ENCODE measurements around the gene COG8.
"Not testable (repeated sequence)": the region's sequence is repeated elsewhere in the genome, so short reads cannot be mapped to it uniquely, and the experiment has no call there.

The COG8 gene

DNA sequence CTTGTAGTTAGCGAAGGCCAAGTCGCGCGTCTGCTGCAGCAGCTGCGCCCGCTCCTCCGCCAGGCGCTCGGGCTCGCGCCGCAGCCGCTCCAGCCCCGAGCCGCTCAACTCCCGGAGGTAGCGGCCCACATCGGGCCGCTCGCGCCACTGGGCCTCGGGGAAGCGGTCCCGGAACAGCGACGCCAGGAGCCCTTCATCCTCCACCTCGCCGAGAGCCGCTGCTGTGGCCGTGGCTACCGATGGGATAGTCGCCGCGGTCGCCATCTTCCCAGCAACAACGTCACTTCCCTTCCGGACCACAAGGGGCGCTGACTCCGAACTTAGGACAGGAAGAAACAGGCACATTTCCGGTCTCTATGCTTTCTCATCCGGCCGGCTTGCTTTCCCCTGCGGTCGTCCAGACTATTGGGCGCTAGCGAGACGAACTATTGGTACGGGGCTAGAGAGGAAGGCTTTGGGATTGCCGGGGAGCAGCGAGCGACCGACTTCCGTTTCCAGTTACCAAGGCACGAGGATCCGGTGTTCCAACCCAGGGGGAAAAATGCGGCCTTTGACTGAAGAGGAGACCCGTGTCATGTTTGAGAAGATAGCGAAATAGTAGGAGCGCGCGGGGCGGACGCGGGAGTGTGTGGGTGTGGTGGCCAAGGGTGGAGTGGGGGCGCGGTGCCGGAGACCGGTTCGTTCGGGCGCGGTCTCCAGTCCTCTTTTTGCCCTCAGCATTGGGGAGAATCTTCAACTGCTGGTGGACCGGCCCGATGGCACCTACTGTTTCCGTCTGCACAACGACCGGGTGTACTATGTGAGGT is at the start of gene COG8, which contains the start of gene NIP7:
COG8 (minus strand) TSS at position 276 of the 806 bp plus-strand sequence; CDS start at position 264, 12 bp downstream.
NIP7 (plus strand) TSS at position 484 of the 806 bp plus-strand sequence; CDS start at position 542, 58 bp downstream.
- in situ Hi-C loops (cut with HindIII; ENCODE audit: low sequenced_read_pairs): loop anchor here (5.0 kb wide), 1 partner anchor 43 kb away; no protein-coding TSS in a partner anchor

GRCh38 chr16:69386596-69386995 is 47.2 kb upstream of the COG8 start:
- in situ Hi-C loops (cut with HindIII; ENCODE audit: low sequenced_read_pairs): no loop called here

DNA sequence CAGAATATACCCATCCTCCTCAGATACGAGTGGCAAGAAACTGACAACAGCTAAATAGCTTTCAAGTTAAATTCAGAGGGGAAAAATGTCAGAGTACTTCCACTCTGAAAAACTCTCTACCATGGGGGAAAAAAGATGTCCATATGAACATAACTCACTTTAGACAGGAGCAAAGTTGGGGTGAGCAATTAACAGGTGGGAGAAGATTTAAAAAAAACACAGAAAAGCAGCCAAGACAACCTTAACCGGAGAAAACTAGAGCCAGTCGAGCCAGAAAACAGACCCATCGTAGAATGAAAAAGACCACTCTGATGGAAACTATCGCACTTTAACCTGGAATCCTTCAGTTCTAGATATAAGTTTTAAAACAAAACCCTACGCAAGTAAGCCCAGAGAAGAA is 45.6 kb upstream of the COG8 start:
- in situ Hi-C loops (cut with HindIII; ENCODE audit: low sequenced_read_pairs): loop anchor here (5.0 kb wide), 1 partner anchor 48 kb away; the partner anchor contains the start of genes COG8 and NIP7

GRCh38 chr16:69382421-69382820 is 43.1 kb upstream of the COG8 start:
- in situ Hi-C loops (cut with HindIII; ENCODE audit: low sequenced_read_pairs): loop anchor here (5.0 kb wide), 1 partner anchor 45 kb away; the partner anchor contains the start of genes COG8 and NIP7

DNA sequence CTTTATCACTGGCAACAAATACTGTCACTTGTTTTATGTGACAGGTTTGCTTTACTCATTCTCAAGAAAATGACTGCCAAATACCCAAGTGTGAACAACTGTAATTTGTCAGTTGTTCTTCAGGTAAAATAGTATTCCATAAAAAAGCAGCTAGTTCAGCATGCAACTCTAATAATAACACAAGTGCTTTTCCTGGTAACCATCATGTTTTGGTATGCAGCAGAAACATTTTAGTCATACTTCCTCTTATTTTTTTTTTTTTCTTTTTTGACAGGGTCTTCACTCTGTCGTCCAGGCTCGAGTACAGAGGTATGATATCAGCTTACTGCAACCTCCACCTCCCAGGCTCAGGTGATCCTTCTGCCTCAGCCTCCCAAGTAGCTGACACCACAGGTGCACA is 41.9 kb upstream of the COG8 start:
- in situ Hi-C loops (cut with HindIII; ENCODE audit: low sequenced_read_pairs): loop anchor here (5.0 kb wide), 1 partner anchor 44 kb away; the partner anchor contains the start of genes COG8 and NIP7

GRCh38 chr16:69378760-69379159 is 39.4 kb upstream of the COG8 start:
- in situ Hi-C loops (cut with HindIII; ENCODE audit: low sequenced_read_pairs): no loop called here

- in situ Hi-C loops (cut with HindIII; ENCODE audit: low sequenced_read_pairs): no loop called here
Observed at GRCh38 chr16:69378036-69378435, 38.7 kb upstream of the COG8 start.

GRCh38 chr16:69376393-69377059 is 37.2 kb upstream of the COG8 start:
- in situ Hi-C loops (cut with HindIII; ENCODE audit: low sequenced_read_pairs): no loop called here

DNA sequence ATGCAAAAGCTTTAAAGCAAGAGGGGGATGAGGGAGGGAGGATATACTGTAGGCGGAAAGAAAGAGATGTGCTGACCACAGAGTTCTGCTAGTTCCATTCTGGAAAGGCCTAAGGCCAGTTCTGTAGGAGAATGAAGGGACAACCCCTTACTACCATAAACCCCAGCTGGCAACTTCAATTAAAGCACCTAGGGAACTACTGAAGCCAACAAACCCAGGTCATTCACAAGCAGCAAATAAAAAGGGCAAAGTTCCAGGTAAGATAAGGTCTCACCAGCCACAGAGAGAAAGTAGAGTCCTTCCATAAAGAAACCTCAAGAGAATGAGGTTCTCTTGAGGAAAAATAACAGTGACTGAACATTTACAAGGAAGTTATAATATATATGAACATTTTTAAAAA is 33.7 kb upstream of the COG8 start:
- in situ Hi-C loops (cut with HindIII; ENCODE audit: low sequenced_read_pairs): no loop called here

DNA sequence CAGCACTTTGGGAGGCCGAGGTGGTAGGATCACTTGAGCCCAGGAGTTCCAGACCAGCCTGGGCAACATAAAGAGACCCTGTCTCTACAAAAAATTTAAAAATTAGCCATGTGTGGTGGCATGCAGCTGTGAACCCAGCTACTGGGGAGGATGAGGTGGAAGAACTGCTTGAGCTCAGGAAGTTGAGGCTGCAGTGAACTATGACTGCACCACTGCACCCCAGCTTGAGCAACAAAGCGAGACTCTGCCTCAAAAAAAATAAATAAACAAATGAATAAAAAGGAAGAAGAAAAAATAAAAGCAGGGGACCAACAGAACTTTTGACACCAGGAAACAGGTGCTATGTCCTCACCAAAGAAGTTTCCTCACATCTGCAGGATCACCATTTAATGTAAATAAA is 32.2 kb upstream of the COG8 start:
- in situ Hi-C loops (cut with HindIII; ENCODE audit: low sequenced_read_pairs): no loop called here

- in situ Hi-C loops (cut with HindIII; ENCODE audit: low sequenced_read_pairs): no loop called here
Observed at GRCh38 chr16:69368866-69369265, 29.5 kb upstream of the COG8 start.

DNA sequence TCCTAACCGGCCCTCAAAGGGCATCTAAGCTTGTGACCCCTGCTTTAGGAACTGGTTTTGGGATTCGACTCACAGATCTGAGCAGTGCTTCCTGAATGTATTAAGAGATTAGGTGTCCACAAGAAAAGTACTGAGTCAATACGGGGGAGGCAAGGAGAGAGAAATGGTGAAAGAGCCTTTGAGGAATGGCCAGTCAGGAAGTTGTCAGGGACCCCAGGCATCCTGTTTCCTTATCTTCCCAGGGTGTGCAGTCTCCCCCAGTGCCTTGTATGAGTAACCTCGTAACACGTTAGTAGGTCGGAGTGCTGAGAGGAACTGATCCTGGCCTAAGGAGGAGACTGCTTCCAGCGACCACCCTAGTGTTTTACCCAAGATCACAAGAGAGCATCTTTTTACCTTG is 28.6 kb upstream of the COG8 start:
- in situ Hi-C loops (cut with HindIII; ENCODE audit: low sequenced_read_pairs): no loop called here

GRCh38 chr16:69366431-69366830 is 27.1 kb upstream of the COG8 start:
- in situ Hi-C loops (cut with HindIII; ENCODE audit: low sequenced_read_pairs): no loop called here

DNA sequence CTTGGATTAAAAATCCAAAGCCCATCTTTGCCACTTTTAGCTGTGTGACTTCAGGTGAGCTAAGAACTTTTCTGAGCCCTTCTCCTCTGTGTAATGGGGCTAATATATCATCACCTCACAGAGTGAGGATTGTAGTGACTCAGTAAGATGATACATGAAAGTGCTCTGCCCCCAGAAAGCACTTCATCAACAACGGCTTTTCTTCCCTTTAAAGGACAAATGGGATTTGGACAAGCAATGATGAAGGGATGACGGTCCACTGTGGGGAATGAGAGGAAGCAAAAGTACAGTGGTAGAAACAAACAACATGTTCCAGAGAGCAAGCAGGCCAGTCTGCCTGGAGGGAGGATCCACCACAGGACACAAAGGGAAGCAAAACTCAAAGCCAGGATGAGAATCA is 26.5 kb upstream of the COG8 start:
- in situ Hi-C loops (cut with HindIII; ENCODE audit: low sequenced_read_pairs): no loop called here

GRCh38 chr16:69364088-69364487 is 24.7 kb upstream of the COG8 start:
- in situ Hi-C loops (cut with HindIII; ENCODE audit: low sequenced_read_pairs): no loop called here

GRCh38 chr16:69363281-69363717 is 23.9 kb upstream of the COG8 start:
- in situ Hi-C loops (cut with HindIII; ENCODE audit: low sequenced_read_pairs): no loop called here

DNA sequence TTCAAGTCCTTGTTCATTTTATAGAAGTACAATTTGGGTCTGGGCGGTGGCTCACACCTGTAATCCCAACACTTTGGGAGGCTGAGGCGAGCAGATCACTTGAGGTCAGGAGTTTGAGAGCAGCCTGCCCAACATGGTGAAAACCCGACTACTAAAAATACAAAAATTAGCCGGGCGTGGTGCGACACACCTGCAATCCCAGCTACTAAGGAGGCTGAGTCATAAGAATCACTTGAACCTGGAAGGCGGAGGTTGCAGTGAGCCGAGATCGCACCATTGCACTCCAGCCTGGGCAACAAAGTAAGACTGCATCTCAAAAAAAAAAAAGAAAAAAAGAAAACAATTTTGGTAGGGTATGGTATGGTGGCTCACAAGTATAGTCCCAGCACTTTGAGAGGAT is 20.7 kb upstream of the COG8 start:
- in situ Hi-C loops (cut with HindIII; ENCODE audit: low sequenced_read_pairs): not testable (repeated sequence)

DNA sequence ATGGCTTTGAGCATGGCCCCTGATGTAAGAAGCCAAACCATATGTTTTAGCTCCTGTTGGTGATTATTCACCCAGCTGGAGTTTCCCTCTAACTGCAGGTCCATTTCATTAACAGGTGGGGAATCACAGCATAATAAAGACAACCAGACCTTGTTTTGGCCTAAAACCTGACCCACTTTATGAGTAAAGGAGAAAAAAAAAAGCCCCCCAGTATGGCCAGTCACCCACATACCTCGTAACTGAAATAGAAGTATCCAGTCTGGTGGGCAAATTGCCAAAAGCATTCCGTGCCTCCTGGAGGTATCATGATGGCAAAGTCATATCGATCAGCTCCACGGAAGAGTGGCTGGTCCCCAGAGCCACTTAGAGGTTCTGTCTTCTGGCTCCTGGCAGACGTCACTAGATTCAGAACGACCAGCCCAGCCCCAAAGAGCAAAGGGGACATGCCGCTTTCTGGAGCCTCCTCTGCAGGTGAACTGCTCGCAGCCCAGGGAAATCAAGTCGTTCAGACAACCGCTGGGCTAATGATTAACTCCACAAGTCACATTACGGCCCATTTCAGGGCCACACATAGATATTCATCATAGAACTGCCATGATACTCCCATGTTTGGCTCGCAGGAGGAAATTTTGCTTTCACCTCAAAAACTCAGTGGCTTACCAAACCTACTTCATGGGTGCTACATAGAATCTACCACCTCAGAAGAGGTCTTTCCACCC is 12.1 kb upstream of the COG8 start, which contains the start of gene TMED6:
TMED6 (minus strand) TSS at position 478 of the 719 bp plus-strand sequence; CDS start at position 445, 33 bp downstream.
- in situ Hi-C loops (cut with HindIII; ENCODE audit: low sequenced_read_pairs): no loop called here

DNA sequence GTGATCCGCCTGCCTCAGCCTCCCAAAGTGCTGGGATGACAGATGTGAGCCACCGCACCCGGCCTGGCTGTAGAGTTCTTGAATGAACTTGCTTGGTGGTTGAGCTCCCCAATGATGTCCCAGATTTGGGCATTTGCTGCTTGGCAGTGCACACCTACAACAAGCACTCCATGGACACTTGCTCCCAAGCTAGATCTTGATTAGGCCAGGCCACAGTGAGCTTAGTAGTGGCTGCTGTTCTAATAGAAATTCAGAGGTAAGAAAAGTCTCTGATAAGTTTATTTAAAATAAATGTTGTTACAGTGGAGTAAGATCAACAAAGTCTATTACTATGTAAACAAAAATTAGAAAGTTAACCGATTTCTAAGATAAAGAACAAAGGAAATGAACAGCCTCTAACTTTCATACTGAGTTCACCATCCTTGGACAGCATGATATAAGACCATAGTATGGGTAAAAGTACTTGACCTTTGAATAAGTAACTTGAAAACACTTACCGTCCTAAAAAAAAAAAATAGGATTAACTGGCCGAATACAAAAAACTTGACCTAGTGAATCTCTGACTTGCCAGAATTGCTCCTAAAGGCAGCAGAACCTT is 11.3 kb upstream of the COG8 start:
- in situ Hi-C loops (cut with HindIII; ENCODE audit: low sequenced_read_pairs): no loop called here

DNA sequence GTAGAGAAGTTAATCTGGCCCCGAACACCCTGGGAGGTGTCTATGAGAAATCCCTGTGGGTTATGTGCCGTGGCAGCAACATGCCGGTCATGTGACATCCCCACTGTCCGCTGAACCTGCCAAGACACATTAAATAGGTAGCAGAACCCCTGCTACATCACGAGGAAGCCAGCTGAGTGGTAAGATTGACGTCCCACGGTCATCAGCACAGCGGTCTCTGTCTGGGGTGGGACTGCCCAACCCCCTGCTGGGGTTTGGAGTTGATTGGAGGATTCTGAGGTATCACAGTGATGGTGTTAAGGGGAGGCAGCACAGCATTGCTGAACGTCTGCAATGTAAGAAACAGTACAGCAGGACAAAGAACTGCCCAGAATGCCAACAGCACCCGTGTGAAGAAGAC is 10.2 kb upstream of the COG8 start:
- in situ Hi-C loops (cut with HindIII; ENCODE audit: low sequenced_read_pairs): no loop called here

DNA sequence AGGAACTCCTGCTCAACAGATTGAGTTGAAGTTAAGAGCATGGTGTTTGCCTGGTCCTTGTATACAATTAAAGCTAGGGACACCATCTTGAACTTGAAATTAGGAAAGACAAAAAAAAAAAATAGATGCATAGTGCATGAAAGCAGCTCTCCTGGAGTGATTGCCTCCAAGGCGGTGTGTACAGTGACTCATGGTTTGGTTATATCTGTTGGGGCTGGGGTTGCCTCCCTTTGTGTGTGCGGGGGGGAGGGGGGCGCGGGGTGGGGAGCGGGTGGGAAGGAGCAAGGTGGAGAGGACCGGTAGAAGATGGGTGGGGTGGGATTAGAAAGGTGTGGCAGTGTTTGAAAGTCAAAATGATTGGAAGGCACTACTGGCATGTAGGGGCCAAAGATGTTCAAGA is 8.9 kb upstream of the COG8 start:
- in situ Hi-C loops (cut with HindIII; ENCODE audit: low sequenced_read_pairs): no loop called here

Data from endothelial cell of hepatic sinusoid (primary cell).